HG02938 (cell line): ENCODE measurements around the gene MACROD2.
"Not testable (repeated sequence)": the region's sequence is repeated elsewhere in the genome, so short reads cannot be mapped to it uniquely, and the experiment has no call there.

Source experiments
- ATAC-seq: cut with Tn5 transposase; IDR thresholded peaks from one replicate; pipeline ENCODE4 v1.9.1; 2021; ENCODE audit warnings: mild to moderate bottlenecking, moderate library complexity; ENCODE audit not compliant: unreplicated experiment

MACROD2 gene

GRCh38 chr20:14259689-14260088, 264.4 kb downstream of the MACROD2 start:
- ATAC-seq: no peak

- no peak for ATAC-seq
Measured at GRCh38 chr20:14260367-14260766, 265.1 kb downstream of the MACROD2 start.

GRCh38 chr20:14264869-14265268, 269.6 kb downstream of the MACROD2 start:
- no peak for ATAC-seq

- ATAC-seq: no peak
Measured at GRCh38 chr20:14266246-14266645, 270.9 kb downstream of the MACROD2 start.

GRCh38 chr20:14270751-14271150, 275.4 kb downstream of the MACROD2 start:
- ATAC-seq: not testable (repeated sequence)

GRCh38 chr20:14282140-14282539, 286.8 kb downstream of the MACROD2 start:
- no peak for ATAC-seq

GRCh38 chr20:14284443-14284842, 289.1 kb downstream of the MACROD2 start:
- no peak for ATAC-seq

GRCh38 chr20:14288341-14289330, 293.3 kb downstream of the MACROD2 start:
- no peak for ATAC-seq

GRCh38 chr20:14291502-14291901, 296.2 kb downstream of the MACROD2 start:
- no peak for ATAC-seq

GRCh38 chr20:14295238-14295637, 299.9 kb downstream of the MACROD2 start:
- ATAC-seq: no peak

GRCh38 chr20:14295770-14296309, 300.5 kb downstream of the MACROD2 start:
- ATAC-seq: no peak

- no peak for ATAC-seq
Measured at GRCh38 chr20:14299831-14300230, 304.5 kb downstream of the MACROD2 start.

GRCh38 chr20:14303106-14303505, 307.8 kb downstream of the MACROD2 start:
- no peak for ATAC-seq

- ATAC-seq: no peak
Measured at GRCh38 chr20:14303651-14304050, 308.3 kb downstream of the MACROD2 start.

GRCh38 chr20:14304472-14304871, 309.2 kb downstream of the MACROD2 start:
- no peak for ATAC-seq

- no peak for ATAC-seq
Measured at GRCh38 chr20:14307956-14308355, 312.6 kb downstream of the MACROD2 start.

GRCh38 chr20:14310977-14311627, 315.8 kb downstream of the MACROD2 start:
- no peak for ATAC-seq

GRCh38 chr20:14312001-14312400, 316.7 kb downstream of the MACROD2 start:
- ATAC-seq: no peak

GRCh38 chr20:14313341-14314020, 318.2 kb downstream of the MACROD2 start:
- ATAC-seq: no peak

GRCh38 chr20:14319704-14320103, 324.4 kb downstream of the MACROD2 start:
- no peak for ATAC-seq

GRCh38 chr20:14331646-14332045, 336.3 kb downstream of the MACROD2 start:
- no peak for ATAC-seq
